Stimulated activated CD4-positive, alpha-beta T cell treated with anti-CD3 and anti-CD28 coated beads, Interleukin-1b, Interleukin-23, amount 100 ng/mL, for 4 hours (primary cell): ENCODE results near the gene CHMP3.
"Not testable (repeated sequence)": the region's sequence is repeated elsewhere in the genome, so short reads cannot be mapped to it uniquely, and the experiment has no call there.

Source experiments
- DNase-seq, 2 donors: peaks; one replicate each; pipeline ENCODE4 v3.0.0-alpha.2; 2020; ENCODE audit warnings: low read depth in 2 of 2

Gene CHMP3

GRCh38 chr2:86549440-86549839, 13.8 kb downstream of the CHMP3 start:
- not testable (repeated sequence) for DNase-seq

- not testable (repeated sequence) for DNase-seq
These were observed 14.3 kb downstream of the CHMP3 start for GRCh38 chr2:86548913-86549396.

GRCh38 chr2:86548165-86548912, 14.9 kb downstream of the CHMP3 start:
- not testable (repeated sequence) for DNase-seq

- not testable (repeated sequence) for DNase-seq
These were observed 17.8 kb downstream of the CHMP3 start for GRCh38 chr2:86545296-86545924.

GRCh38 chr2:86544278-86545099, 18.8 kb downstream of the CHMP3 start:
- not testable (repeated sequence) for DNase-seq

- no peak for DNase-seq
These were observed 19.4 kb downstream of the CHMP3 start for GRCh38 chr2:86543793-86544192.

- no peak for DNase-seq
These were observed 19.9 kb downstream of the CHMP3 start for GRCh38 chr2:86543335-86543734.

- no peak for DNase-seq
These were observed 20.4 kb downstream of the CHMP3 start for GRCh38 chr2:86542814-86543213.

GRCh38 chr2:86541334-86541733, 21.9 kb downstream of the CHMP3 start:
- no peak for DNase-seq

GRCh38 chr2:86533589-86533988, 29.7 kb downstream of the CHMP3 start:
- DNase-seq = no peak

GRCh38 chr2:86525421-86526340, 37.6 kb downstream of the CHMP3 start:
- no peak for DNase-seq

- DNase-seq = no peak
These were observed 39.8 kb downstream of the CHMP3 start for GRCh38 chr2:86523491-86523890.

- no peak for DNase-seq
These were observed 40.5 kb downstream of the CHMP3 start for GRCh38 chr2:86522711-86523110.

GRCh38 chr2:86521922-86522321, 41.3 kb downstream of the CHMP3 start:
- DNase-seq = no peak

GRCh38 chr2:86520153-86520552, 43.1 kb downstream of the CHMP3 start:
- no peak for DNase-seq

- no peak for DNase-seq
These were observed 43.9 kb downstream of the CHMP3 start for GRCh38 chr2:86519349-86519748.

GRCh38 chr2:86518481-86518880, 44.8 kb downstream of the CHMP3 start:
- DNase-seq = peak in 1 of 2 donors; percentile 11

- DNase-seq = no peak
These were observed 49.1 kb downstream of the CHMP3 start for GRCh38 chr2:86513948-86514660.

- no peak for DNase-seq
These were observed 50.4 kb downstream of the CHMP3 start for GRCh38 chr2:86512892-86513291.

- no peak for DNase-seq
These were observed 51.2 kb downstream of the CHMP3 start for GRCh38 chr2:86512034-86512433.
